Endothelial cell (in vitro differentiated cells): Measurements from ENCODE around the gene RAD51B. TPM values are rescaled to one million over a fixed set of nuclear protein-coding genes. Genes with fewer than 3 reads are reported as not detected.
"Not testable (repeated sequence)": the region's sequence is repeated elsewhere in the genome, so short reads cannot be mapped to it uniquely, and the experiment has no call there.

Experiments
- DNase-seq: peaks from one replicate; pipeline ENCODE4 v3.0.0; 2021; ENCODE audit warnings: low spot score
- H3K27ac Mint-ChIP-seq: one replicate; pipeline ENCODE4 v1.8.0; 2021; ENCODE audit warnings: mixed read lengths, inconsistent platforms; ENCODE audit not compliant: unreplicated experiment
- H3K27me3 Mint-ChIP-seq: one replicate; pipeline ENCODE4 v1.8.0; 2021; ENCODE audit warnings: mild to moderate bottlenecking, moderate library complexity, mixed read lengths, inconsistent platforms; ENCODE audit not compliant: unreplicated experiment
- H3K36me3 Mint-ChIP-seq: one replicate; pipeline ENCODE4 v1.8.0; 2021; ENCODE audit warnings: mild to moderate bottlenecking, low read depth, mixed read lengths, inconsistent platforms; ENCODE audit not compliant: unreplicated experiment
- H3K4me1 Mint-ChIP-seq: one replicate; pipeline ENCODE4 v1.8.0; 2021; ENCODE audit warnings: mild to moderate bottlenecking, mixed read lengths, inconsistent platforms; ENCODE audit not compliant: unreplicated experiment
- H3K4me3 Mint-ChIP-seq: one replicate; pipeline ENCODE4 v1.8.0; 2021; ENCODE audit warnings: mild to moderate bottlenecking, mixed read lengths, inconsistent platforms; ENCODE audit not compliant: unreplicated experiment
- H3K9me3 Mint-ChIP-seq: one replicate; pipeline ENCODE4 v1.8.0; 2021; ENCODE audit warnings: mixed read lengths, inconsistent platforms; ENCODE audit not compliant: unreplicated experiment
- CTCF ChIP-seq: fragments of 200-600 bp; sonication (generic); IDR thresholded peaks from one replicate; pipeline ENCODE4 v1.5.0; 2021; ENCODE audit warnings: antibody characterized with exemption; ENCODE audit not compliant: unreplicated experiment
- total RNA-seq: library from RNA; stranded (reverse); fragmentation: NEBNext Ultra II Directional; extraction: Animal tissue kit (Norgen Biotek cat#: 25700); gene quantifications from one replicate; pipeline ENCODE4 v1.2.1, GENCODE V29; 2021; ENCODE audit not compliant: unreplicated experiment

RAD51B gene
- total RNA-seq, 1 donor from 2014 or later, result 23.5 TPM

DNA sequence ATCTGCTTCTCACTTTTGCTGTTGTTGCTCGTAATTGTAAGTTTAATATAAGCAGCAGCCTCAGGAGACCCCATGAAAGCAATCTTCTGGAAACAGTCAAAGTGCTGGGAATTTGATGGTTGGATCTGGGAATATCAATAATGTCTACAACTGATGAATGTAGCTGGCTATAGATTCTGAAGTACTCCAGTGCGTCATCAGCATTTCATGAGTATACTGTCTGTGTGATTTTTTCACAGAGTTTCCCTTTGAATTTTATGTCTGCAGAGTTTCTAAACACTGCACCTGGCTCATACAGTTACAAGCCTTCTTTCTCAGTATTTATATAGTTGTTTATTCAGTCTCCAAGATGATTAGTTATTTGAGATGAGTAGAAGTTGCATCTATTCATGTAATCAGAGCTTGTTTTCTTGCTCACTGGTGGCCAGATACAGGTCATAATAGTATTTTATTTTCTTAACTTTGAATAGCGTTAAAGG, 222.3 kb downstream of the RAD51B start:
- H3K36me3 Mint-ChIP-seq, result no peaks in the 10 kb centered on the region
- TF ChIP-seq CTCF, result no peak

DNA sequence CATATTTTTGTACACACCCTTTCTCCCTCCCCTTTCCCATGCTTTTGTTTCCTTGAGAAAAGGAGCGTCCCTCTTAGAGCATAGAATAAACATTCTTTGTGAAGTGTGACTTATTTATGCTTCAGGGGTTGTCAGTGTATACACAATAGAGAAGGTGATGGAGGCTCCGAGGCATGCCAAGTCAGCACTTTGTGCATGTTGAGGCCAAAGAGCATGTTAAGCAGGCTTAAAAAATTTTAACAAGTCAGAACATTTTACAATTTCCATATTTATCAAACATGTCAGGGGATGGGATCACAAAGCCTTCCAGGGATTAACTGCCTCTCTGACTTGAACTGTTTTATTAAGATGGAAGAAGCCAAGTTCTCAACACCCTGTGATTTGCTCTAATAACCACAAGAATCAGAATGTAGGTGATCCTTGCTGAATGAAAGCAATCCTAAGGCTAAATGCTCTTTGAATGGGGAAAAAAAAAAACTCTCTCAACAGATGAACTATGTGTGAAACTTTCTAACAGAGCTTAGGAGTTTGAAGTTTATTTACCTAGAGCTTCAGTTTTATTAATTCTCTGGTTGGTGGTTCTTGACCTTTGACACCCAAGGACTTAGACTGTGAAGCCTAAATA, 223.1 kb downstream of the RAD51B start:
- Mint-ChIP-seq H3K27me3 (peaks cover 1% of the 10 kb centered on the region), H3K4me1 (peaks cover 12% of the 10 kb centered on the region), H3K27ac (no peak overlapping the region), H3K4me3 (no peak overlapping the region), H3K36me3 (no peaks in the 10 kb centered on the region), H3K9me3 (no peaks in the 10 kb centered on the region)
- no peak for TF ChIP-seq CTCF
- no peak for DNase-seq

More for the DNA sequence above, 222.3 kb downstream of the RAD51B start:
- H3K27ac Mint-ChIP-seq, result no peak overlapping the region
- peaks cover 12% of the 10 kb centered on the region for H3K4me1 Mint-ChIP-seq
- peaks cover 1% of the 10 kb centered on the region for H3K27me3 Mint-ChIP-seq
- H3K4me3 Mint-ChIP-seq, result no peak overlapping the region
- no peak for DNase-seq
- H3K9me3 Mint-ChIP-seq, result no peaks in the 10 kb centered on the region

- Mint-ChIP-seq H3K27me3 (peaks cover 1% of the 10 kb centered on the region), H3K9me3 (no peaks in the 10 kb centered on the region), H3K4me3 (no peak overlapping the region), H3K27ac (no peak overlapping the region), H3K36me3 (no peaks in the 10 kb centered on the region), H3K4me1 (peaks cover 12% of the 10 kb centered on the region)
- no peak for TF ChIP-seq CTCF
- no peak for DNase-seq
Measured at GRCh38 chr14:68043752-68044151, 224.2 kb downstream of the RAD51B start.

DNA sequence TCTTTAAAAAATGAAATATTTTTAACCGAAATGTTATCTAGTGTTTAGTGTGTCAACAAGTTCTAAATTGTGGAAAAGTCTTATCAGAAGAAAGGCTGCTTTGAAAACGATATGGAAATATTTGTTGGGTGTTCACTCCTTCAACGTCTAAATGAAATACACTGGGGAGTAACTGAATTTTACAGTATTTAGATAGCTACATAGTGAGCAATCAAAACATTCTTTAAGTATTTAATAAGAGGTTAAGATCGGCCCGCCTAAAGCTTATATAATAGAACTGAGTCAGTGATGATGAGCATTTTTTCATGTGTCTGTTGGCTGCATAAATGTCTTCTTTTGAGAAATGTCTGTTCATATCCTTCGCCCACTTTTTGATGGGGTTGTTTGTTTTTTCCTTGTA, 228.3 kb downstream of the RAD51B start:
- TF ChIP-seq CTCF, result no peak
- no peaks in the 10 kb centered on the region for H3K27me3 Mint-ChIP-seq
- no peaks in the 10 kb centered on the region for H3K9me3 Mint-ChIP-seq
- H3K4me3 Mint-ChIP-seq, result no peak overlapping the region
- H3K36me3 Mint-ChIP-seq, result no peaks in the 10 kb centered on the region
- H3K4me1 Mint-ChIP-seq, result no peaks in the 10 kb centered on the region
- no peak for DNase-seq
- no peak overlapping the region for H3K27ac Mint-ChIP-seq

DNA sequence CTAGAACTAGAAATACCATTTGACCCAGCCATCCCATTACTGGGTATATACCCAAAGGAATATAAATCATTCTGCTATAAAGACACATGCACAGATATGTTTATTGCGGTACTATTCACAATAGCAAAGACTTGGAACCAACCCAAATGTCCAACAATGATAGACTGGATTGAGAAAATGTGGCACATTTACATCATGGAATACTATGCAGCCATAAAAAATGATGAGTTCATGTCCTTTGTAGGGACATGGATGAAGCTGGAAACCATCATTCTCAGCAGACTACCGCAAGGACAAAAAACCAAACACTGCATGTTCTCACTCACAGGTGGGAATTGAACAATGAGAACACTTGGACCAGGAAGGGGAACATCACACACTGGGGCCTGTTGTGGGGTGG, 229.2 kb downstream of the RAD51B start:
- H3K36me3 Mint-ChIP-seq, H3K9me3 Mint-ChIP-seq, H3K4me1 Mint-ChIP-seq, H3K27me3 Mint-ChIP-seq, H3K27ac Mint-ChIP-seq, H3K4me3 Mint-ChIP-seq, DNase-seq: not testable (repeated sequence)
